Measurements from ENCODE around the gene SLC2A13.

DNA sequence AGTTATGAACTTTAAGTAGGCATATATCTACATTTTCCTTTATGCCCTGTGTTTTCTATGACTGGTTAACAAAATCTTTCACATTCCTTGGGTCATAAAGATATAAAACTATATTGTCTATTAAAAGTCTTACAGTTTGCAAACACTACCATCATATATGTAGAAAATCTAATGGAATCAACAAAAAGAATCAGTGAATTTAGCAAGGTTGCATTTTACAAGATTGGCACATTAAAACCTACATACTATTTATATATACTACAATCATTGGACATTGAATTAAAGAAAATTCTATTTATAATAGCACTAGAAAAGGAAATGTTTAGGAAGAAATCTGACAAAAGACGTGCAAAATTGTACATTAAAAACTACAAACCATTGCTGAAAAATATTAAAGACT, 312.9 kb downstream of the SLC2A13 start:
- TF ChIP-seq EP300 (IDR thresholded peaks at IDR 0.05) (no peak), POLR2A (IDR thresholded peaks at IDR 0.05) (no peak)
- TF ChIP-seq, protein P1, sequence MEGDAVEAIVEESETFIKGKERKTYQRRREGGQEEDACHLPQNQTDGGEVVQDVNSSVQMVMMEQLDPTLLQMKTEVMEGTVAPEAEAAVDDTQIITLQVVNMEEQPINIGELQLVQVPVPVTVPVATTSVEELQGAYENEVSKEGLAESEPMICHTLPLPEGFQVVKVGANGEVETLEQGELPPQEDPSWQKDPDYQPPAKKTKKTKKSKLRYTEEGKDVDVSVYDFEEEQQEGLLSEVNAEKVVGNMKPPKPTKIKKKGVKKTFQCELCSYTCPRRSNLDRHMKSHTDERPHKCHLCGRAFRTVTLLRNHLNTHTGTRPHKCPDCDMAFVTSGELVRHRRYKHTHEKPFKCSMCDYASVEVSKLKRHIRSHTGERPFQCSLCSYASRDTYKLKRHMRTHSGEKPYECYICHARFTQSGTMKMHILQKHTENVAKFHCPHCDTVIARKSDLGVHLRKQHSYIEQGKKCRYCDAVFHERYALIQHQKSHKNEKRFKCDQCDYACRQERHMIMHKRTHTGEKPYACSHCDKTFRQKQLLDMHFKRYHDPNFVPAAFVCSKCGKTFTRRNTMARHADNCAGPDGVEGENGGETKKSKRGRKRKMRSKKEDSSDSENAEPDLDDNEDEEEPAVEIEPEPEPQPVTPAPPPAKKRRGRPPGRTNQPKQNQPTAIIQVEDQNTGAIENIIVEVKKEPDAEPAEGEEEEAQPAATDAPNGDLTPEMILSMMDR (IDR thresholded peaks at IDR 0.05), result no peak
